Astrocyte of the cerebellum (primary cell): Measurements from ENCODE around the gene S100PBP.

Experiments
- DNase-seq: peaks from one replicate; pipeline ENCODE4 v3.0.0-alpha.2; 2011; ENCODE audit warnings: low read depth
- H3K4me3 ChIP-seq: 2 replicates; pipeline ENCODE4 v1.5.1; 2011; ENCODE audit warnings: mild to moderate bottlenecking, low read depth, low read length, moderate library complexity
- in situ Hi-C: cut with HindIII; loops from 2 replicates; pipeline ENCODE4 v1.10.0; 2017; ENCODE audit warnings: low sequenced_read_pairs
- TF ChIP-seq, protein P1 (sequence below): IDR thresholded peaks from 2 replicates; pipeline ENCODE4 v1.5.1; 2012; ENCODE audit warnings: low read length, low read depth, moderate library complexity, mild to moderate bottlenecking; ENCODE audit errors: missing control alignments

S100PBP gene

DNA sequence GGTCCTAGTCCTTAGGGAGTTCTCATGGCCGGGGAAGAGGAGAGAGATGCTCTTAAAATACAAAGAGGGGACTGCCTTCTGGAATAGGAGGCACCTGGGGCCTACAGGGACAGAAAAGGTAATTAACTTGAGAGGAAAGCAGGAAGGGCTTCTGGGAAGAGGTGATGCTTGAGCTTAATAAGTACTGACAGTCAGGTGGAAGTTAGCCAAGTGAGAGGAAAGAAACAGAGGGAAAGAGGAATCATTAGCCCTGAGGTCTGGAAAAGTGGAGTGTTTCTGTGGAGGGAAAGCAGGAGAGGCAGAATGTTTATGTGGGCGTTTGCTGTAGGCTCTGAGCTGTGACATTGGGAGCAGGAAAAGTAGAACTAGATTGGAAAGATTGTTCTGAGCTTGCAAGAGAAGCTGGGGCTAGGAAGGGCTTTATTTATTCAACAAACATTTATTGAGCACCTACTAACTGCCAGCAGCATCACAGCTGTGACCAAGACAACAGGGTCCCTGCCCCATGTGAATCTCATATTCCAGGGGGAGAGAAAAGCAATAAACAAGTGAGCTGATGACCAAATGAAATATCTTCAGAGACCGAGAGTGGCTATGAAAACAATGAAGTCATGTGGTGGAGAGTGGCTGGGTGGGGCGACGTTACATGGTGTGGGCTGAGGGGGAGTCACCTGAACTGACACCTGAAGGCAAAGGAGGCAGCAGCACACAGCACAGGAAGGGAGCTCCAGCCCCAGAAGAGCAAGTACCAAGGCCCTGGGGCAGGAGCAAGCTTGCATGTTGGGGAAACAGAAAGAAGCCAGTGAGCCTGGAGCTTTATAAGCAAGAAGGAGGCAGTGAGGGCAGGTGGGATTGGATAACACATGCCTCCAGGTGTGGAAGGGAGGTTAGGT is 57.7 kb downstream of the S100PBP start:
- no peak overlapping the region for H3K4me3 ChIP-seq
- no peak for DNase-seq
- TF ChIP-seq, protein P1, sequence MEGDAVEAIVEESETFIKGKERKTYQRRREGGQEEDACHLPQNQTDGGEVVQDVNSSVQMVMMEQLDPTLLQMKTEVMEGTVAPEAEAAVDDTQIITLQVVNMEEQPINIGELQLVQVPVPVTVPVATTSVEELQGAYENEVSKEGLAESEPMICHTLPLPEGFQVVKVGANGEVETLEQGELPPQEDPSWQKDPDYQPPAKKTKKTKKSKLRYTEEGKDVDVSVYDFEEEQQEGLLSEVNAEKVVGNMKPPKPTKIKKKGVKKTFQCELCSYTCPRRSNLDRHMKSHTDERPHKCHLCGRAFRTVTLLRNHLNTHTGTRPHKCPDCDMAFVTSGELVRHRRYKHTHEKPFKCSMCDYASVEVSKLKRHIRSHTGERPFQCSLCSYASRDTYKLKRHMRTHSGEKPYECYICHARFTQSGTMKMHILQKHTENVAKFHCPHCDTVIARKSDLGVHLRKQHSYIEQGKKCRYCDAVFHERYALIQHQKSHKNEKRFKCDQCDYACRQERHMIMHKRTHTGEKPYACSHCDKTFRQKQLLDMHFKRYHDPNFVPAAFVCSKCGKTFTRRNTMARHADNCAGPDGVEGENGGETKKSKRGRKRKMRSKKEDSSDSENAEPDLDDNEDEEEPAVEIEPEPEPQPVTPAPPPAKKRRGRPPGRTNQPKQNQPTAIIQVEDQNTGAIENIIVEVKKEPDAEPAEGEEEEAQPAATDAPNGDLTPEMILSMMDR: no peak
- in situ Hi-C loops: no loop called here

DNA sequence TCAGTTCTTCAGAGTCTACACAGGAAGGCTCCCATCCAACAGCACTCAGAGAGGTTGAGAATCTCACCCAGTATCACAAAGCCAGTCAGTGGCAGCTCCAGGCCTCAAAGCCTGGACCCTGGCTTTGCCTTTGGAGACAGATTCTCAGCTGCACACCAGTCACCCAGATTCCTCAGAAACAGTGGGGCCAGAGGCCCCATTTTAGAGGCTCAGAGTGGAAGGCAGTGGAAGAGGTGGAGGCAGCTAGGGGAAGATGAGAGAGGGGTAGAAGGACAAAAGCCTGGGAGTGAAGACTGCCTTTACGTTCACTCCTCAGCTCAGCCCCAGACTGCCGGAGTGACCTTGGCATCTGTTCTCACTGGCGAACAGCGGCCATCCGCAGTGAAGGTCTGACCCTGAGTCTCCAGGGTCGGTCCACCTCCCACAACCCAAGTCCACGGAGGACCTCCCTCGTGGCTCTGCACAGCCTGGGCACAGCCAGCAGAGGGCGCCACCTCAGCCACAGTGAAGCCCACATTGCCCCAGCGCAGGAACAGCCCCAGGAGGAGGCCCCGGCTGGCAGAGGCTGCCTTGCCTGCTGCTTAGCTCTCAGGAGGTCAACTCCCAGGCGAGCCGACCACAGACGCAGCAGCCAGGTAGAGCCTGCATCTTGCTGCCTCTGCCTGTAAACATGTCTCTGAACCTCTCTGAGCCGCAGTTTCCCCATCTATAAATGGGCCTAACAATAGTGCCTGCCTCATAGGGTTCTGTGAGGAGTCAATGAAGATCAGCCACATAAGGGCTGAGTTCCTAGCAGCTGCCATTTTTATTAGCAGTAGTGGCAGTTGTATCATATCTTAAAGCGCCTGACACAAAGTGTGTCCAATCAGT is 59.1 kb downstream of the S100PBP start:
- no peak for DNase-seq
- TF ChIP-seq, protein P1: peak; percentile 88
- no peak overlapping the region for H3K4me3 ChIP-seq
- in situ Hi-C loops: no loop called here

DNA sequence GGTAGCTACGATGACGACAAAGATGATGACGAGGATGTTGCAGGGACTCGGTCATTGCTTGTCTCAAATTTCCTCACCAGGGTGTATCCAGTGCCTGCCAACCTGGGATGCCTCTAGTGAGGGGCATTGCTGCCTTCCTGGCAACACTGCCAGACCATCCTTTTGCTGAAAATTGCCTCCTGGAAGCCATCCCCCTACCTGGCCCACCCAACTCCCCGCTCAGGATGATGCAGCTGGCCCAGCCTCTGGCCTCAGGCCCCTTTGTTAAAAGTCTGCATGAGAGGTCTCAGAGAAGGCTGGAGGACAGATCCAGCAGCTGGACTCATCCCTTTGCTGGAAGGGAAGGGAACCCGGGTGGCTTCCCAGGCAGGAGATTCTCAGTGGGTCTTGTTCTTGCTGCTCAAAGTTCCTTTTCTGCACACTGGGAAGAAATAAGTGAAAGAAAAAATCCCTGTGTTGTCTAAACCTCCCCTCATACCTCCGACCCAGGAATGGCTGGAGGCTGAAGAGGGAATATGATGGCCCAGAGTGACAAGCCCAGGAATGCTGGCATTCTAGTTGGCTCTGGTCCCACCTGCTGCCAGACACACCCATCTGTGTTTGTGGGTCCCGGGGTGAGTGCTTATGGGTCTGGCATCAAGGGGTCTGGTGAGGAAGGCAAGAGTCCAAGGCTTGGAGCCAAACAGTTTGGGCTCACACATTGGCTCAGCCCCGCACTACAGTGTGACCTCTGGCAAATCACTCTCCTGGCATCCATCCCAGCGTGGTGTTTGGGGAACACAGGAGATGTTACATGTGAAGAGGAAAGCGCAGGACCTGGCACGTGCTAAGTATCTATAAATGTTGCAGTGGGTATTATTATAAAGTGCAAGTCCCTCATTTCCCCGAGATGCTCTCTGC is 60.0 kb downstream of the S100PBP start:
- TF ChIP-seq, protein P1: no peak
- in situ Hi-C loops: no loop called here
- no peak overlapping the region for H3K4me3 ChIP-seq
- DNase-seq: no peak

DNA sequence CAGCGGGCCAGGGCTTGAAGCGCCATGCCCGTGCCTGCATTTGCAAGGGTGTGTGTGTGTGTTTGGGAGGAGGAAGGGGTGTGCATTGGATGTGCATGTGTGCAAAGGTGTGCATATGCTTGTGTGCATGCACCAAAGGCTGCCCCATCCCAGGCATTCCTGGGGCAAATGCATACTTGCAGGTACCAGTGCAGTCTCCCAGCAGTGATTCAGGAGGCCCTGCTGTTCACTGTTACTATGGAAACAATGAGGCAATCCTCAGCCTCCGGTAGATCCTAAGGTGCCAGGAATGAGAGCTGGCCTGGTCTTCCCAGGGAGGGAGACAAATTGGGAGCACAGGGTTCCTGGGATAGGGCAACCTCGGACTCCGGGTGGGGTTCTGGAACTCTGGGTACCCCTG is 60.7 kb downstream of the S100PBP start:
- no peak overlapping the region for H3K4me3 ChIP-seq
- in situ Hi-C loops: no loop called here
- TF ChIP-seq, protein P1: no peak
- no peak for DNase-seq

DNA sequence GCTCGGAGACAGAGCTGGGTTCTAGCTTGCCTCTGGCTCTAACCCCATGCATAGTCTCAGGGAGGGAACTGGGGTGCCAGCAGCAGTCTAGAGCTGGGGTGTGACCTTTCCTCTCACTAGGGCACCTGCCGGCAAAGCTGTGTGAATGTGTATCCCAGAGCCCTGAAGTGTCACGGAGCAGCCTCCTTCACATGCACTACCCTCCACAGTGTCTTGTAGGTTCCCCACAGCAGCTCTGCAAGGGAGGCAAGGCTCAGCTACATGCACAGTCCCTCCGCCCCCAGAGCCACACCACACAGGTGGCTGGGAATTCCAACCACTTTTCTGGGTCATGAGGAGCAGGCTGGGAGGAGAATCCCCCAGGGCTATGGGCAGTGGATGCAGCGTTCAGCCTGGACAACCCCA is 61.2 kb downstream of the S100PBP start:
- in situ Hi-C loops: no loop called here
- DNase-seq: no peak
- TF ChIP-seq, protein P1: no peak

DNA sequence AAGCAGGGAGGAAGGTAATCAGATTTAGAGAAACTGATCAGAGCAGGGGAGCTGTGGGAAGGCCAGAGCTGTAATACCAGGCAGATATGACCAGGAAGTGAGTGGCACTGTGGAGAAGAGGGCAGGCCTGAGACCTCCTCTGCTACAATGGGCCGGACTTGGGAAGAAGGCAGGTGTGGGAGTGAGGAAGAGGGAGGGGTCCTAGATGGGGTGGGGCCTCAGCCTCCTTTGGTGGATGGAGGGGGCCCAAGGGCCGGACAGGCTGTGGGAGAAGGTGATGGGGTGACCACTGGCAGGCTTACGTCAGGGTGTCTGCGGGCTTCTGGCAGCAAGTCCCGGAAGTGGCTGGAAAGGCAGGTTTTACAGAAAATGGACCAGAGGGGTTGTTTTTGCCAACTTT is 63.8 kb downstream of the S100PBP start:
- TF ChIP-seq, protein P1: no peak
- no peak overlapping the region for H3K4me3 ChIP-seq
- no peak for DNase-seq
- in situ Hi-C loops: no loop called here

More for the DNA sequence above, 61.2 kb downstream of the S100PBP start:
- H3K4me3 ChIP-seq: no peak overlapping the region
